Endothelial cell of umbilical vein (primary cell): ENCODE measurements around the gene SCN11A. TPM values are rescaled to one million over a fixed set of nuclear protein-coding genes. Genes with fewer than 3 reads are reported as not detected.

Source experiments
- BruUV-seq: library from RNA; stranded (reverse); fragments of 400-500 nt; replicated peaks from 2 replicates; lab custom pipeline; 2021; lab: Mats Ljungman, UMichigan
- CTCF ChIA-PET: fragments of 300-600, 350-600 bp; sonication (Branson Sonifier 250); formaldehyde crosslinking; loops from one replicate; lab custom pipeline; 2021; ENCODE audit warnings: antibody characterized with exemption, inconsistent platforms; lab: Charles Lee
- POLR2A ChIA-PET: fragments of 300-600, 350-600 bp; sonication (Branson Sonifier 250); formaldehyde crosslinking; loops from one replicate; lab custom pipeline; 2021; ENCODE audit warnings: antibody characterized with exemption, inconsistent platforms; lab: Charles Lee
- DNase-seq: peaks from one replicate; pipeline ENCODE4 v3.0.0-alpha.2; 2011; ENCODE audit warnings: low read depth, low spot score
- FAIRE-seq: peaks from 2 replicates; lab custom pipeline; 2011; peaks lifted over from hg19 to GRCh38; lab: Jason Lieb, UNC
- H2AFZ ChIP-seq: 2 replicates; pipeline ENCODE4 v1.6.0; 2012; ENCODE audit warnings: low read depth, low read length, control low read depth, inconsistent platforms
- H3K27ac ChIP-seq: 2 replicates; pipeline ENCODE4 v1.5.1; 2011; ENCODE audit warnings: low read depth, mild to moderate bottlenecking, control low read depth, low read length, moderate library complexity; ENCODE audit not compliant: insufficient read depth
- H3K27me3 ChIP-seq, 2 experiments: 2 replicates each; pipeline versions ENCODE4 v1.6.0 to v1.6.1; 2011; ENCODE audit warnings: low read length in 2 of 2, mixed read lengths in 1 of 2; ENCODE audit not compliant: control insufficient read depth in 2 of 2, insufficient read depth in 2 of 2
- H3K36me3 ChIP-seq, 2 experiments: 2 replicates in 1 of 2; 3 replicates in 1 of 2; pipeline ENCODE4 v1.5.1; 2011; ENCODE audit warnings: low read length in 2 of 2, mild to moderate bottlenecking in 1 of 2, moderate library complexity in 1 of 2; ENCODE audit not compliant: control insufficient read depth in 2 of 2, insufficient read depth in 2 of 2; ENCODE audit errors: extremely low read depth in 1 of 2
- H3K4me1 ChIP-seq: 3 replicates; pipeline ENCODE4 v1.5.1; 2011; ENCODE audit warnings: mild to moderate bottlenecking, low read length; ENCODE audit not compliant: control insufficient read depth, insufficient read depth; ENCODE audit errors: extremely low read depth
- H3K4me2 ChIP-seq: 2 replicates; pipeline ENCODE4 v1.6.1; 2011; ENCODE audit warnings: low read length, control low read depth, mixed read lengths; ENCODE audit not compliant: insufficient read depth
- H3K4me3 ChIP-seq, 3 experiments: fragments of 200-600 bp in 1 of 3; sonication (generic), shearing (Covaris generic) in 1 of 3; replicated peaks in 1 of 3; 2 replicates each; pipeline ENCODE4 v1.5.1; 2011 to 2016; ENCODE audit warnings: control low read depth in 3 of 3, low read length in 3 of 3, mild to moderate bottlenecking in 2 of 3, inconsistent platforms in 1 of 3, low read depth in 1 of 3, moderate library complexity in 1 of 3; ENCODE audit not compliant: insufficient read depth in 1 of 3
- H3K79me2 ChIP-seq: 2 replicates; pipeline ENCODE4 v1.6.0; 2012; ENCODE audit warnings: low read length, inconsistent platforms; ENCODE audit not compliant: control insufficient read depth, insufficient read depth
- H3K9ac ChIP-seq: replicated peaks from 2 replicates; pipeline ENCODE3; 2011; ENCODE audit warnings: low read length, control low read depth; ENCODE audit not compliant: insufficient read depth; ENCODE audit errors: extremely low read depth
- H3K9me1 ChIP-seq: replicated peaks from 3 replicates; pipeline ENCODE4 v1.6.0; 2011; ENCODE audit warnings: mild to moderate bottlenecking, low read length; ENCODE audit not compliant: control insufficient read depth, insufficient read depth; ENCODE audit errors: extremely low read depth
- H3K9me3 ChIP-seq: replicated peaks from 2 replicates; pipeline ENCODE4 v1.5.1; 2012; ENCODE audit warnings: low read length, inconsistent platforms; ENCODE audit not compliant: control insufficient read depth, insufficient read depth
- H4K20me1 ChIP-seq: replicated peaks from 2 replicates; pipeline ENCODE3; 2011; ENCODE audit warnings: mild to moderate bottlenecking, low read length; ENCODE audit not compliant: control insufficient read depth, insufficient read depth; ENCODE audit errors: extremely low read depth
- EZH2 ChIP-seq: IDR thresholded peaks from 2 replicates; pipeline ENCODE4 v1.6.1; 2012; ENCODE audit warnings: borderline replicate concordance, low read depth, mild to moderate bottlenecking, moderate library complexity, low read length, inconsistent platforms; ENCODE audit not compliant: severe bottlenecking
- FOS ChIP-seq: IDR thresholded peaks from 2 replicates; pipeline ENCODE4 v1.6.1; 2011; ENCODE audit warnings: mild to moderate bottlenecking, low read length, moderate library complexity, borderline replicate concordance; ENCODE audit not compliant: insufficient read depth
- GATA2 ChIP-seq: IDR thresholded peaks from 2 replicates; pipeline ENCODE4 v1.7.0; 2011; ENCODE audit warnings: low read depth, mild to moderate bottlenecking, moderate library complexity, mixed read lengths, low read length; ENCODE audit not compliant: insufficient read length, insufficient read depth
- JUN ChIP-seq: IDR thresholded peaks from 2 replicates; pipeline ENCODE4 v1.6.1; 2011; ENCODE audit warnings: borderline replicate concordance, low read depth; ENCODE audit not compliant: insufficient read length, insufficient read depth
- MYC ChIP-seq: IDR thresholded peaks from one replicate; pipeline ENCODE4 v1.6.1; 2011; ENCODE audit warnings: mild to moderate bottlenecking, low read depth, low read length
- POLR2A ChIP-seq: IDR thresholded peaks from 2 replicates; pipeline ENCODE4 v1.6.1; 2012; ENCODE audit warnings: low read depth, mild to moderate bottlenecking, control low read depth, low read length
- POLR2AphosphoS5 ChIP-seq: IDR thresholded peaks from 2 replicates; pipeline ENCODE4 v1.6.1; 2012; ENCODE audit warnings: low read depth, mild to moderate bottlenecking, control low read depth, low read length, moderate library complexity; ENCODE audit not compliant: insufficient read depth
- dilution Hi-C: fragments of 300-500 bp; cut with MboI; formaldehyde crosslinking; loops from one replicate; pipeline ENCODE4 v1.15.0; 2019; ENCODE audit warnings: low sequenced_read_pairs; ENCODE audit not compliant: extremely low pct_ligation_motif_present
- intact Hi-C: fragments of 100-400 bp; cut with micrococcal nuclease; formaldehyde crosslinking; loops from one replicate; pipeline ENCODE4 v1.10.0; 2022
- polyA plus RNA-seq, 4 experiments: library from polyadenylated mRNA; depleted of rRNA in 3 of 4; stranded (reverse) in 3 of 4; unstranded in 1 of 4; fragments of >200 nt; gene quantifications; 2 replicates each; pipeline versions ENCODE4 v1.2.1 to v1.2.3, GENCODE V29; 2011 to 2012; ENCODE audit warnings: missing spikeins in 1 of 4
- total RNA-seq: library from RNA; stranded (reverse); gene quantifications from 2 replicates; pipeline ENCODE4 v1.2.3, GENCODE V29; 2021
- TF ChIP-seq, protein P1 (sequence below): IDR thresholded peaks from 2 replicates; pipeline ENCODE4 v1.6.1; 2011; ENCODE audit not compliant: insufficient read depth, insufficient read length
- TF ChIP-seq, protein P2 (sequence below), 2 donors: IDR thresholded peaks; 1 replicate in 1 of 2; 2 replicates in 1 of 2; pipeline ENCODE4 v1.5.1; 2011; ENCODE audit warnings: low read length in 2 of 2, mild to moderate bottlenecking in 2 of 2, moderate library complexity in 2 of 2, control low read depth in 1 of 2, inconsistent platforms in 1 of 2, low read depth in 1 of 2; ENCODE audit not compliant: insufficient read depth in 1 of 2; ENCODE audit errors: extremely low read depth in 1 of 2

Gene SCN11A
- total and polyA plus RNA-seq, 2 donors (not counting 3 experiments of a cell fraction or from before 2014, with no cell fraction given): 0.06 to 0.07 TPM

DNA sequence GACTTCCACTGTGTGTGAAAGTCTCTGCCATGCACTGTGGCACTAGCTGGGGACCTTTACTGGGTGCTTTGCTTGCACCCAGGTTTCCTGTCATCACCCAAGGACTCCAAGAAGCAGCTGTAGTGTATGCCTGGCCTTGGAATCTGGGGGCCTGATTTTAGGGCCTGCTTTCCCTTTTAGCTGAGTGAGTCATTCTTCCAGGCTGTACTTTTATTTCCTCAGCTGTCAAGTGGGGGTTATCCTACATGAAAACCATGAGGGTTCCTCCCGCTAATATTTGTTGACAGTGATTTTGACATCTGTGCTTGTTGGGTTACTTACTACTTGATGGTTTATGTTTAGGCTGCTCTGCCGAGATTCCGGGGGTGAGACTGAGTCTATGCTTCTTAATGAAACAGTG lies 37.1 kb upstream of the SCN11A start:
- TF ChIP-seq MYC (no peak), EZH2 (no peak), POLR2AphosphoS5 (no peak), JUN (no peak), FOS (no peak), GATA2 (no peak), POLR2A (no peak)
- TF ChIP-seq, protein P1, sequence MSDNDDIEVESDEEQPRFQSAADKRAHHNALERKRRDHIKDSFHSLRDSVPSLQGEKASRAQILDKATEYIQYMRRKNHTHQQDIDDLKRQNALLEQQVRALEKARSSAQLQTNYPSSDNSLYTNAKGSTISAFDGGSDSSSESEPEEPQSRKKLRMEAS: no peak
- TF ChIP-seq, protein P2, sequence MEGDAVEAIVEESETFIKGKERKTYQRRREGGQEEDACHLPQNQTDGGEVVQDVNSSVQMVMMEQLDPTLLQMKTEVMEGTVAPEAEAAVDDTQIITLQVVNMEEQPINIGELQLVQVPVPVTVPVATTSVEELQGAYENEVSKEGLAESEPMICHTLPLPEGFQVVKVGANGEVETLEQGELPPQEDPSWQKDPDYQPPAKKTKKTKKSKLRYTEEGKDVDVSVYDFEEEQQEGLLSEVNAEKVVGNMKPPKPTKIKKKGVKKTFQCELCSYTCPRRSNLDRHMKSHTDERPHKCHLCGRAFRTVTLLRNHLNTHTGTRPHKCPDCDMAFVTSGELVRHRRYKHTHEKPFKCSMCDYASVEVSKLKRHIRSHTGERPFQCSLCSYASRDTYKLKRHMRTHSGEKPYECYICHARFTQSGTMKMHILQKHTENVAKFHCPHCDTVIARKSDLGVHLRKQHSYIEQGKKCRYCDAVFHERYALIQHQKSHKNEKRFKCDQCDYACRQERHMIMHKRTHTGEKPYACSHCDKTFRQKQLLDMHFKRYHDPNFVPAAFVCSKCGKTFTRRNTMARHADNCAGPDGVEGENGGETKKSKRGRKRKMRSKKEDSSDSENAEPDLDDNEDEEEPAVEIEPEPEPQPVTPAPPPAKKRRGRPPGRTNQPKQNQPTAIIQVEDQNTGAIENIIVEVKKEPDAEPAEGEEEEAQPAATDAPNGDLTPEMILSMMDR (IDR thresholded peaks at IDR 0.05; ENCODE audit: extremely low read depth in 1 of 2, insufficient read depth in 1 of 2, low read depth in 1 of 2, low read length in 2 of 2): no peak
- POLR2A ChIA-PET: no interaction called here
- Histone ChIP-seq H3K79me2 (no peaks in the 10 kb centered on the region), H3K36me3 (peaks cover 8 to 13% of the 10 kb centered on the region in 2 experiments), H3K4me3 (no peak overlapping the region), H4K20me1 (no peaks in the 10 kb centered on the region), H3K9me3 (no peaks in the 10 kb centered on the region), H3K27me3 (no peaks in the 10 kb centered on the region), H3K9me1 (no peaks in the 10 kb centered on the region), H3K27ac (no peak overlapping the region), H3K9ac (no peak overlapping the region), H2AFZ (no peak overlapping the region), H3K4me2 (no peak overlapping the region), H3K4me1 (no peaks in the 10 kb centered on the region)
- FAIRE-seq: no peak
- peak; percentile 18 for DNase-seq
- intact Hi-C loops (no loop called here), dilution Hi-C loops (no loop called here)
- CTCF ChIA-PET: interaction anchor here (1.0 to 3.4 kb wide), 4 partner anchors 9 to 203 kb away, joined by 3 to 18 read pairs (median 6); no protein-coding TSS in a partner anchor
- BruUV-seq: no TSS peak
